ENCODE data around the gene CD8B.
"Not testable (repeated sequence)": the region's sequence is repeated elsewhere in the genome, so short reads cannot be mapped to it uniquely, and the experiment has no call there.

Gene CD8B

GRCh38 chr2:86835548-86835889 lies 26.2 kb downstream of the CD8B start:
- not testable (repeated sequence) for DNase-seq

DNA sequence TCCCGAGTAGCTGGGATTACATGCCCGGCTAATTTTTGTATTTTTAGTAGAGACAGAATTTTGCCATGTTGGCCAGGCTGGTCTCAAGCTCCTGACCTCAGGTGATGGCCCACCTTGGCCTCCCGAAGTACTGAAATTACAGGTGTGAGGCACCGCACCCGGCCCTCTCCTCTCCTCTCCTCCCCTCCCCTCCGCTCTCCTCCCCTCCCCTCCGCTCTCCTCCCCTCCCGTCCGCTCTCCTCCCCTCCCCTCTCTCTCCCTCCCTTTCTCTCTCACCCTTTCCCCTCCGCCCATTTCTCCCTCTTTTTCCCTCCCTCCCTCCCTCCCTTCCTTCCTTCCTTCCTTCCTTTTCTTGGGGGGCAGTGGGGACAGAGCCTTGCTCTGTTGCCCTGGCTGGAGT lies 28.4 kb downstream of the CD8B start:
- DNase-seq = no peak

GRCh38 chr2:86832334-86833096 lies 29.2 kb downstream of the CD8B start:
- DNase-seq = no peak

GRCh38 chr2:86831537-86831936 lies 30.1 kb downstream of the CD8B start:
- DNase-seq = no peak

DNA sequence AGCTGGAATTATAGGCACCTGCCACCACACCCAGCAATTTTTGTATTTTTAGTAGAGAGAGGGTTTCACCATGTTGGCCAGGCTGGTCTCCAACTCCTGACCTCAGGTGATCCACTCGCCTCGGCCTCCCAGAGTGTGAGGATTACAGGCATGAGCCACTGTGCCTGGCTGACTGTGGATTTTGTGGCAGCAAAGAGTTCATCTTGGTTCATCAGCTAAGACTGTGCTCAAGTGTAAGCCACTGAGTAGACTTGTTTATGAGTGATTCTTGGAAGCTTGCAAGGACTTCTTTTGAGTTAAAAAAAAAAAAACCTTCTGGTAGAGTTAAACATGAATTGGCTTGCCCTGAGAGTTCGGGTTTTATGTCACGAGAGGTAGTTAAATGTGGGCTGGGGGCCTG lies 34.7 kb downstream of the CD8B start:
- DNase-seq = no peak

DNA sequence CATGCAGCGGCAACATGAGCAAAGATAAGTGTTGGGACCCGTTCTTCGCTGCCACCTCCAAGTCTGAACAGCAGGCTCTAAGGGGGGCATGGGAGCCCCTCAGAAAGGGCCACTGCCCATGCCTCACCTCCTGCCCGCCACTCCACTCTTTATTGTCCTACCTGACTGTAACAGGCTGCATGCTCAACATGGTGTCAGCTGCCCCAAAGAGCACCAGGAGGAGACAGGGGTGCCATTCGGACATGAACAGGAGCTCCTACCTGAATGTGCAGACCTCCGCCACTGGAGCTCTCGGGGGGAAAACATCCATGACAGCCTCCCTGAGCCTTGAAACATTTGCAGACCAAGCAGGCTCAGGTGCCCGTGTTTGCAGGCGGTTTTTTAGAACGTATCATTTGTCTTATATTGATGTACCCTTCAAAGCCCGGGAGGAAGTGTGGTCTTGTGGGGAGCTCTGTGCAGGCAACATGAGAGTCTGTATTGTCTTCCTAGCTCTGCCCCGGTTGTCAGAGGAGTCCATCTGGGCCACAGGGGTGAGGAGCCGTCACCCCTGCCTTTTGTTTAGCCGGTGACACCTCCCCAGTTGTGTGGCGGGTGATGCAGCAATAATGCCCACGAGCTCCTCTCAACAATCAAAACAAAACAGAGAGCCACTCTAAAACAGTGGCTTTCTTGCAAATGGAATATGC lies 35.8 kb downstream of the CD8B start:
- DNase-seq = no peak

GRCh38 chr2:86825036-86825692 lies 36.5 kb downstream of the CD8B start:
- DNase-seq = no peak

- no peak for DNase-seq
Measured at GRCh38 chr2:86822668-86823345, 38.9 kb downstream of the CD8B start.

DNA sequence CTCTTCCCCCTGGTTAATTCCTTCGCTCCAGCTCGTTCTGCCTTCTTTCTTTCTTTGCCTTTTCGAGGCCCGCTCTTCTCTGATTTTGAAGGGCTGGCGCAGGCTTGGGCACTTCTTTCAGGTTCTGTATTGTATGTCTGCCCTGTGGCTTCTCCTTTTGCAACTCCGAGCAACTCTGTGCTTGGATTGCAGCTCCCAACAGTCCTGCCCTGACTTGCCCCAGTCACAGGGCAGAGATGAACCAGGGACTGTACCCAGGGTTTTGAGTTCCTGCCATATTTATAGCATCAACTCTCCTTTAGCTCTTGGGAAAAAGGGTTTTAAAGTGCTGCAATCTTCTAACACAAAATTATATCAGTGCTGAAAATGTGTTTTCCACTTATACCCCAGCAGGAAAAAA lies 39.8 kb downstream of the CD8B start:
- no peak for DNase-seq

GRCh38 chr2:86821306-86821705 lies 40.4 kb downstream of the CD8B start:
- no peak for DNase-seq

- no peak for DNase-seq
Measured at GRCh38 chr2:86818957-86819356, 42.7 kb downstream of the CD8B start.

DNA sequence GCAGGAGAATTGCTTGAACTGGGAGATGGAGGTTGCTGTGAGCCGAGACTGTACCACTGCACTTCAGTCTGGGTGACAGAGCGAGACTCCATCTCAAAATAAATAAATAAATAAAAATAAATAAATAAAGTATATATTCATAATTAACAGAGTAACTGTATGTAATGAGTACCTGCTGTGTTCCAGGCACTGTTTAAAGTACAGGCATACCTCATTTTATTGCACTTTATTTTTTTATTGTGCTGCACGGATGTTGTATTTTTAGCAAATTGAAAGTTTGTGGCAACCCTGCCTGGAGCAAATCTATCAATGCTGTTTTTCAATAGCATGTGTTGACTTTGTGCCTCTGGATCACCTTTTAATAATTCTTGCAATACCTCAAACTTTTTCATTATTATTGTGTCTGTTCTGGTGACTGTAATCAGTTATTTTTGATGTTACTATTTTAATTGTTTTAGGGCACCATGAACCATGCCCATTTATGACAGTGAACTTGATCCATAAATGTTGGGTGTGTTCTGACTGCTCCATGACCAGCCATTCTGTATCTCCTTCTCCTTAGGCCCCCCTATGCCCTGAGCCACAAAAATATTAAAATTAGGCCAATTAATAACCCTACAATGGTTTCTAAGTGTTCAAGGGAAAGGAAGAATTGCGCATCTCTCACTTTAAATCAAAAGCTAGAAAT lies 43.4 kb downstream of the CD8B start:
- no peak for DNase-seq

GRCh38 chr2:86815611-86816010 lies 46.1 kb downstream of the CD8B start:
- DNase-seq = no peak

DNA sequence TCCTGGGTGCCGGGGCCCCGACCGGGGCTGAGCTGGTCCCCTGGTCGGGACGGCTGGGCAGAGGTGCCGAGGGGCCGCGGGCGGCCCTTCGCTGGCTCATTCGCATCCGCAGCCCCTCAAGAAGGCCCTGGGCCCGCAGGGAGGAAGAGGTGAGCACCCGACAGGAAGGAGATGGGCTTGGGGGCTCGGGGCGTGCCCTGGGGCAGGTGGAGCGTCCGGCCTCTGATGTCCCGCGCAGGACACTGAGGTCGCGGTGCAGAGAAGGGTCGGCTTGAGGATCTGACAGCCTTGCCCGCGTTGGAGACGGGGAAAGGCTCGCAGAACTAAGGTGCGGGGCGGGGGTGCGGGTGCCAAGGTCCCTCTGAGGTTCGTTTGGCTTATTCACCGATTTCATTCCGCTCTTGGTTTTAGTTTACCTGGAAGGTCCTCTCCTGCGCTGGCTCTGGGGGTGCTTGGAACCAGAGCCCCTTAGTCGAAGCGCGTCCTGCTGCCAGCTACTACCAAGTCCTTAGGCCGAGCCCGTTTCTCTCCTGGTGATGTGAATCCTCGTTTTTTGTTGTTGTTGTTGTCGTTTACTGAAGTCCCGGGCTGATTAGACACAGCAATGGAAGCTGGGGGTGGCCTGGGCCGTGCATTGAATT lies 52.1 kb downstream of the CD8B start:
- no peak for DNase-seq

DNA sequence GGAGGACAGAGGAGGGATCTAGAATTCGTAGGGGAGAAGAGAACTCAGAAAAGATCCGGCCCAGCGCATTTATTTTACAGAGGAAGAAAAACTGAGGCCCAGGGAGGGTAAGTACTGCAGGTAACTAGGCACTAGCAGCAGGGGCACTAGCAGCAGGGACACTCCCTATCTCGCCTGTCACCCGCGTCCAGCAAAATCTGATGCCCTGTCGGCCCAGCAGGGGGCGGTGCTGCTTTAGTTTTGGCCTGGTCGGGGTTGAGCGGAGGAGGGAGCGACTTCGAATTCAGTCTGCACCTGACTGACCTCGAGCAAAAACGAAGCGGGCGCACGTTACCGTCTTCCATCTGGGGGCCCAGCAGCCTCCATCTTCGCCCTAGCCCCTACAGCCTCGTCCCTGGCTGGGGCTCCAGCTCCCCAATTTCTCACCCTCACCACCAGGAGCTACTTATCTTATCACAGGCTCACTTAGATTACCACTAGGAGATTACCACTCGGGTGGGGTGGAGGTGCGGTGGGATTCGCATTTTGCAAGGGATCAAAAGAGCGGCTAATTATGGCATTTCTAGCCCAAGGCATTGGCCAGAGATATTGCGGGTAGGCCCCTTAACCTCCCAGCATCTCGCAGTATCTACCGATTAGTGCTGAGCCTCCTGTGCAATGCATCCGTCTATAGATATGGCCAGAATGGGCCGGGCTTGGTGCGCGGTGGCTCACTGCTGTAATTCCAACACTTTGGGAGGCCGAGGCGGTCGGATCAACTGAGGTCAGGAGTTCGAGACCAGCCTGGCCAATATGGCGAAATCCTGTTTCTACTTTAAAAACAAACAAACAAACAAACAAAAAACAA lies 53.1 kb downstream of the CD8B start:
- peak; percentile 75 for DNase-seq

GRCh38 chr2:86807468-86808275 lies 54.0 kb downstream of the CD8B start:
- DNase-seq = peak; percentile 43

DNA sequence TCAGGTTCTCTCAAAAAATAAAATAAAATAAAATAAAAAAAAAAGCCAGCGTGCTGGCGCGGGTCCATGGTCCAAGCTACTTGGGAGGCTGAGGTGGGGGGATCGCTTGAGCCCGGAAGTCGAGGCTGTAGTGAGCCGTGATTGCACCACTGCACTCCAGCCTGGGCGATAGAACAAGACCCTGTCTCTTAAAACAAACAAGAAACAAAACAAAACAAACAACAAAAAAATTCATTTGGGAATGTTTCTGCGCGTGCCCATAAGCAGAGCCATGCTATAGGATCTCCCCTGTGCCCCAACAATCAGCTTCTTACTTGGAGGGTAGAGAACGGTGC lies 54.6 kb downstream of the CD8B start:
- DNase-seq = no peak

DNA sequence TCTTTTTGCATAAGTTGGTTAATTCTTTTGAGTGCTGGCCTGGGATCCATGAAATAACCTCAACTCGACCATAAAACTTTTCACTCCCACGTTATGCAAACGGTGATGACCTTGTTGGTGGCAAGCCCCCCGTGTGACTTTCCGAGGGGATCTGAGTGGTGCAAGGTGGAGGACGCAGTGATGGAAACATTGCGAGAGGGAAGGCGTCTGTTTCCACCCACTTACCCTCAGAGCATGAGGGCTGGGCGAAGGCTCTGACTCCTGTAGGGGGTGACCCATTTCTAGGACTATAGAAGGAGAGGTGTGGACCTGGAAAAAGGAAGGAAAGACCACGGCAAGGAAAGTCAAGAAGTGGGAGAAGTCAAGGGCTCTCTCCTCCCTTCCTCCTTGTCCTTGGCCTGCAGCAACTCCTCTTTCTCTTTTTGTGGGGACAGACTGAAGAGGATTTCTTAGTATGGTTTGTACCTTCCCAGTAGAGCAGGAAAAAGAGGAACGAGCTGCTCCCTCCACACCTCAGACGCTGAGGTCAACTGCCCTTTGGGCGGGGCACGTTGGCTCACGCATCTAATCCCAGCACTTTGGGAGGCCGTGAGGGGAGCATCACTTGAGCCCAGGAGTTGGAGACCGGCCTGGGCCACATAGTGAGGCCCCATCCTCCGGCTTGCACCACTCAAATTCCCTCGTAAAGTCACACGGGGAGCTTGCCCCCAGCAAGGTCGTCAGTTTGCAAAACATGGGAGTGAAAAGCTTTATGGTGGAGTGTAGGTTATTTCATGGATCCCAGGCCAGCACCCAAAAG lies 55.4 kb downstream of the CD8B start:
- DNase-seq = no peak

DNA sequence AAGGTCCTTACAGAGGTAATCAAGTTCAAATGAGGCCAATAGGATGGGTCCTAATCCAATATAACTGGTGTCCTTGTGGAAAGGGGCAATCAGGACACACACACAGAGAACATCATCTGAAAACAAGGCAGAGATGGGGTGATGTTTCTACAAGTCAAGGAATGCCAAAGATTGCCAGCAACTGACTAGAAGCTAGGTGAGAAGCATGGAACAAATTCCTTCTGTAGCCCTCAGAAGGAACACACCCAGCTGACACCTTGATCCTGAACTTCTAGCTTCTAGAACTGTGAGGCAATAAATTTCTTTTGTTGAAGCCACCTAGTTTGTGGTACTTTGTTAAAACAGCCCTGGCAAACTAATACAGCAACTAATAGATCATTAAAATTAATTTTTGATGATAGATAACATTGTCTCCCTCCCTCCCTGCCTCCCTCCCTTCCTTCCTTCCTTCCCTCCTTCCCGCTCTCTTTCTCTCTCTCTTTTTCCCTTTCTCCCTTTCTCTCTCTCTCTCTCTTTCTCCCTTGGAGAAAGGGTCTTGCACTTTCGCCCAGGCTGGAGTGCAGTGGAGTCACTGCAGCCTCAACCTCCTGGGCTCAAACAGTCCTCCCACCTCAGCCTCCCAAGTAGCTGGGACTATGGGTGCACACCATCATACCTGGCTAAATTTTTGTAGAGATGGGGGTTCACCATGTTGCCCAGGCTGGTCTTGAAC lies 60.7 kb downstream of the CD8B start:
- no peak for DNase-seq

Measured in NCI-H1092 (cell line).